PC-3 (cell line): ENCODE results near the gene EIF3D. TPM values are rescaled to one million over a fixed set of nuclear protein-coding genes. Genes with fewer than 3 reads are reported as not detected.

ENCODE experiments used
- ATAC-seq: fragments of 200-7000 bp; cut with Tn5 transposase; 2 replicates; pipeline ENCODE4 v1.9.1; 2020; ENCODE audit warnings: mild to moderate bottlenecking, moderate library complexity
- BruUV-seq: library from RNA; stranded (reverse); fragments of 400-500 nt; replicated peaks from 2 replicates; lab custom pipeline; 2021; lab: Mats Ljungman, UMichigan
- CTCF ChIA-PET: fragments of 300-600 bp; sonication (Branson Sonifier 250); formaldehyde crosslinking; loops from one replicate; lab custom pipeline; 2022; ENCODE audit warnings: antibody characterized with exemption; lab: Charles Lee
- POLR2A ChIA-PET: fragments of 300-600 bp; sonication (Branson Sonifier 250); formaldehyde crosslinking; loops from one replicate; lab custom pipeline; 2022; ENCODE audit warnings: antibody characterized with exemption; ENCODE audit not compliant: unreplicated experiment; lab: Charles Lee
- DNase-seq: peaks from one replicate; pipeline ENCODE4 v3.0.0-alpha.2; 2015
- H2AFZ ChIP-seq: fragments of 300-600 bp; sonication (generic); 2 replicates; pipeline ENCODE4 v1.6.0; 2016; ENCODE audit warnings: antibody characterized with exemption, low read length
- H3F3A ChIP-seq: fragments of 300-600 bp; sonication (generic); one replicate; pipeline ENCODE4 v1.6.0; 2017; ENCODE audit warnings: antibody characterized with exemption, low read length, control low read depth, mild to moderate bottlenecking; ENCODE audit not compliant: unreplicated experiment
- H3K27ac ChIP-seq: fragments of 300-600 bp; sonication (generic); 2 replicates; pipeline ENCODE4 v1.5.1; 2016; ENCODE audit warnings: mild to moderate bottlenecking, low read length
- H3K27me3 ChIP-seq: fragments of 300-600 bp; sonication (generic); 2 replicates; pipeline ENCODE4 v1.6.1; 2016; ENCODE audit warnings: low read length, mixed read lengths
- H3K36me3 ChIP-seq: fragments of 300-600 bp; sonication (generic); 2 replicates; pipeline ENCODE4 v1.6.1; 2016; ENCODE audit warnings: low read depth, mixed run types, low read length, mixed read lengths
- H3K4me1 ChIP-seq: fragments of 300-600 bp; sonication (generic); 2 replicates; pipeline ENCODE4 v1.5.1; 2016; ENCODE audit warnings: low read length; ENCODE audit not compliant: insufficient read depth
- H3K4me2 ChIP-seq: fragments of 300-600 bp; sonication (generic); 2 replicates; pipeline ENCODE4 v1.6.0; 2016; ENCODE audit warnings: low read length
- H3K4me3 ChIP-seq: fragments of 300-600 bp; sonication (generic); 2 replicates; pipeline ENCODE4 v1.5.1; 2016; ENCODE audit warnings: mild to moderate bottlenecking, low read length, mixed read lengths
- H3K79me2 ChIP-seq: fragments of 300-600 bp; sonication (generic); 2 replicates; pipeline ENCODE4 v1.6.1; 2017; ENCODE audit warnings: low read length, mixed read lengths
- H3K9ac ChIP-seq: fragments of 300-600 bp; sonication (generic); 2 replicates; pipeline ENCODE4 v1.6.0; 2016; ENCODE audit warnings: mild to moderate bottlenecking, low read length
- H3K9me2 ChIP-seq: fragments of 300-600 bp; sonication (generic); replicated peaks from 2 replicates; pipeline ENCODE4 v1.6.1; 2016; ENCODE audit warnings: mixed run types, low read length, mixed read lengths
- H3K9me3 ChIP-seq: fragments of 300-600 bp; sonication (generic); 2 replicates; pipeline ENCODE4 v1.6.1; 2016; ENCODE audit warnings: low read length, mixed read lengths
- H4K20me1 ChIP-seq: fragments of 300-600 bp; sonication (generic); 2 replicates; pipeline ENCODE4 v1.6.1; 2016; ENCODE audit warnings: low read length, mixed read lengths
- EZH2 ChIP-seq: fragments of 300-600 bp; sonication (generic); IDR thresholded peaks from one replicate; pipeline ENCODE4 v1.6.1; 2017; ENCODE audit warnings: antibody characterized with exemption, mild to moderate bottlenecking, low read length; ENCODE audit not compliant: unreplicated experiment
- EZH2phosphoT487 ChIP-seq: fragments of 300-600 bp; sonication (generic); IDR thresholded peaks from 2 replicates; pipeline ENCODE4 v1.6.1; 2018; ENCODE audit warnings: mild to moderate bottlenecking, antibody characterized with exemption, low read length, borderline replicate concordance
- intact Hi-C: fragments of 100-400 bp; cut with micrococcal nuclease; formaldehyde crosslinking; loops from 2 replicates; pipeline ENCODE4 v1.9.0; 2023
- total RNA-seq: library from RNA; depleted of rRNA; stranded (reverse); fragments of >200 nt; gene quantifications from 2 replicates; pipeline ENCODE4 v1.2.3, GENCODE V29; 2014
- TF ChIP-seq, protein P1 (sequence below): fragments of 300-600 bp; sonication (generic); conservative IDR thresholded peaks from 2 replicates; pipeline ENCODE4 v1.5.1; 2017; ENCODE audit warnings: antibody characterized with exemption, low read depth, mild to moderate bottlenecking, low read length

The EIF3D gene
- total RNA-seq, 1 experiment from 2014 or later: 247 TPM

DNA sequence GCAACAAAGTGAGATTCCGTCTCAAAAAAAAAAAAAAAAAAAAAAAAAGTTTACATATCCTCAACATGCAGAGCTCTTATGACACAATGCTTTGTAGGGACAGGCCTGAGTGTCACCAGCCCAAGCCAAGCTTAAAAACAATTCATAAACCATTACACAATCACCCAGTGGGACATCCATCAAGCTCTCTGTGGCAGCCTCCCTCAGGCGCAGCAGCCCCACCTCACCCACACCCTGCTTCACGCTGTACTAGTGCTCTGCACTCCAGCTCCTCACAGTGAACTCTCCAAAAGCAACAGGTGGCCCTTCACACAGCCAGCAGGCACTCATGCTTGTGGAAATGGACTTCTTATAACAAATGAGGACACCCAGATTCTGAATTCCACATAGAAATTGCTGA is 18.6 kb downstream of the EIF3D start:
- H2AFZ ChIP-seq: no peak overlapping the region
- peaks cover 34% of the 10 kb centered on the region for H3K36me3 ChIP-seq
- no peak overlapping the region for H3K9ac ChIP-seq
- no peak overlapping the region for H3K4me3 ChIP-seq
- ATAC-seq (no peak), DNase-seq (no peak)
- H3K9me3 ChIP-seq: no peaks in the 10 kb centered on the region
- 0 out of 2 replicates have a peak, but pooled peaks cover 5% of the 10 kb centered on the region for H4K20me1 ChIP-seq
- peaks cover 3% of the 10 kb centered on the region for H3F3A ChIP-seq
- H3K79me2 ChIP-seq: no peaks in the 10 kb centered on the region
- ChIA-PET POLR2A (interaction anchor here (0.5 to 0.6 kb wide), 2 partner anchors 9 to 10 kb away, joined by 3 to 5 read pairs; no protein-coding TSS in a partner anchor), CTCF (interaction anchor here (0.8 kb wide), 1 partner anchor 147 kb away, joined by 3 read pairs; no protein-coding TSS in a partner anchor)
- no peaks in the 10 kb centered on the region for H3K9me2 ChIP-seq
- H3K4me2 ChIP-seq: no peak overlapping the region
- H3K4me1 ChIP-seq: peaks cover 9% of the 10 kb centered on the region; the same call in 1 of the 2 replicates
- BruUV-seq: no TSS peak
- TF ChIP-seq, protein P1, sequence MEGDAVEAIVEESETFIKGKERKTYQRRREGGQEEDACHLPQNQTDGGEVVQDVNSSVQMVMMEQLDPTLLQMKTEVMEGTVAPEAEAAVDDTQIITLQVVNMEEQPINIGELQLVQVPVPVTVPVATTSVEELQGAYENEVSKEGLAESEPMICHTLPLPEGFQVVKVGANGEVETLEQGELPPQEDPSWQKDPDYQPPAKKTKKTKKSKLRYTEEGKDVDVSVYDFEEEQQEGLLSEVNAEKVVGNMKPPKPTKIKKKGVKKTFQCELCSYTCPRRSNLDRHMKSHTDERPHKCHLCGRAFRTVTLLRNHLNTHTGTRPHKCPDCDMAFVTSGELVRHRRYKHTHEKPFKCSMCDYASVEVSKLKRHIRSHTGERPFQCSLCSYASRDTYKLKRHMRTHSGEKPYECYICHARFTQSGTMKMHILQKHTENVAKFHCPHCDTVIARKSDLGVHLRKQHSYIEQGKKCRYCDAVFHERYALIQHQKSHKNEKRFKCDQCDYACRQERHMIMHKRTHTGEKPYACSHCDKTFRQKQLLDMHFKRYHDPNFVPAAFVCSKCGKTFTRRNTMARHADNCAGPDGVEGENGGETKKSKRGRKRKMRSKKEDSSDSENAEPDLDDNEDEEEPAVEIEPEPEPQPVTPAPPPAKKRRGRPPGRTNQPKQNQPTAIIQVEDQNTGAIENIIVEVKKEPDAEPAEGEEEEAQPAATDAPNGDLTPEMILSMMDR: no peak
- no peak for TF ChIP-seq EZH2
- TF ChIP-seq EZH2phosphoT487: no peak
- intact Hi-C loops: no loop called here
- H3K27ac ChIP-seq: no peak overlapping the region
- H3K27me3 ChIP-seq: no peaks in the 10 kb centered on the region

DNA sequence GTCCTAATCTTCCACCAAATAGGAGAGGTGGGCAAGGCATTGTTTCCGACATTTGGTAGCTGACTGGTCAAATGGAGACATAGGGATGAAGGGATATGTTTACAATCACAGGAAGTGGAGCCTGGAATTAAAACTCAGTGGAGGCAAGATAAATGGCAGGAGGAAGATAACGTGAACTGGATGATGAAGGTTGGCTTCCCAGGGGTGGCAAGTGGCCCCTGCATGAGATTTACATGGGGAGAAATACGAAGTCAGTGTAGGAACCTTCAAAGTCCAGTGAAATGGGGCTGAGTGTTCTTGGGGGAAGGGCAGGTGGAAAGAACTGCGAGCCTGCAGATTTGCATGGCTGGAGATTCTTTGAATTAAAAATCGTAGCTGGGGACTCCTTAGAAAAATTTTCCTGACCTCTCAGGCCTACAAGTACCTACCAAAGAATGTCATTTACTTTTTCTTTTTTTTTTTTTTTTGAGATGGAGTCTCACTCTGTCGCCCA is 21.4 kb downstream of the EIF3D start:
- POLR2A ChIA-PET: no interaction called here
- TSS peak; percentile 41 for BruUV-seq

More for the DNA sequence above, 21.4 kb downstream of the EIF3D start:
- Histone ChIP-seq H3K27ac (no peak overlapping the region), H3F3A (peaks cover 3% of the 10 kb centered on the region), H3K4me1 (peaks cover 9% of the 10 kb centered on the region; the same call in 1 of the 2 replicates), H3K79me2 (no peaks in the 10 kb centered on the region), H4K20me1 (0 out of 2 replicates have a peak, but pooled peaks cover 5% of the 10 kb centered on the region), H3K4me3 (no peak overlapping the region), H3K9ac (no peak overlapping the region), H3K4me2 (peak overlapping the region; percentile 1; the same call in 1 of the 2 replicates), H3K9me3 (no peaks in the 10 kb centered on the region), H3K9me2 (no peaks in the 10 kb centered on the region), H3K36me3 (peaks cover 18% of the 10 kb centered on the region), H2AFZ (peak overlapping the region; percentile 61; the same call in 1 of the 2 replicates), H3K27me3 (no peaks in the 10 kb centered on the region)
- CTCF ChIA-PET: no interaction called here
- intact Hi-C loops: no loop called here
- ATAC-seq: no peak
- TF ChIP-seq EZH2: no peak
- no peak for TF ChIP-seq EZH2phosphoT487
- TF ChIP-seq, protein P1: no peak
- no peak for DNase-seq
